PC-3 (cell line): Measurements from ENCODE around the gene RNF167.

Experiments
- EZH2 ChIP-seq: fragments of 300-600 bp; sonication (generic); IDR thresholded peaks from one replicate; pipeline ENCODE4 v1.6.1; 2017; ENCODE audit warnings: antibody characterized with exemption, mild to moderate bottlenecking, low read length; ENCODE audit not compliant: unreplicated experiment
- TF ChIP-seq, protein P1 (sequence below): fragments of 300-600 bp; sonication (generic); conservative IDR thresholded peaks from 2 replicates; pipeline ENCODE4 v1.5.1; 2017; ENCODE audit warnings: antibody characterized with exemption, low read depth, mild to moderate bottlenecking, low read length

DNA sequence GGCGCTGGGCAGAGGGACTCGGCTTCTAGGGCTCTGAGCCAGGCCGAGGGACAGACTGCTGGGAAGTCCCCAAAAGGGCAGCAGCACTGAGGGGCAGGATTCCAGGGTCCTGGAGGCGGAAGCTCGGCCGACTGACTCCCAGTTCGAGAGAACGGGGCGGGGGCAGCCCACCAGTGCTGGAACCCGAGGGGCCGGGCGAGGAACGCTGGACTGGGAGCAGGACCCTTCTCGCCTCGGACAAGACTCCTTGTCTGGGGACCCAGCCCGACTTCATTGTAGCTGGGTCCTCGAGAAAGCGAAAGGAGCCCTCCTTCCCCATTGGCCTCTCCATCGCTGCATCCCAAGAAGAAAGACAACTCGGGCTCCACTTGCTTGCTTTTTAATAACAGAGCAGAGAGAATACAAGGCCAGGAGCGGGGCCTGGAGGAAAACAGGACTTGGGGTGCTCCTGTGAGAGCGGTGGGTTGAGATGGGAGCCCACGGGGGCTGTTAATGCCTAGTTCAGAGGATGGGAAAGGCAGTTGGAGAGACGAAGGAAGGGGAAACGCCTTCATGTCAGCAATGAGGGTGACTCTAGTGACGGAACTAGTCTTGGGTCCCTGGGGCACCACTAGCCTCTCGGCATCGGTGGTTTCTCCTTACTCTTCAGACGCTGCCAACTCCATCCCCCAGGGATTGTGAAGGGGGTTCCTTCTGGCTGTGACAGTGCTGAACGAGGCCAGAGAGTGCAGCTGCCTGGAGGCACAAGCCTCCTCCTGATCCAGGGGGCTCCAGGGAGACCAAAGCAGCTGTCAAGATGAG lies 47.9 kb downstream of the RNF167 start:
- TF ChIP-seq, protein P1, sequence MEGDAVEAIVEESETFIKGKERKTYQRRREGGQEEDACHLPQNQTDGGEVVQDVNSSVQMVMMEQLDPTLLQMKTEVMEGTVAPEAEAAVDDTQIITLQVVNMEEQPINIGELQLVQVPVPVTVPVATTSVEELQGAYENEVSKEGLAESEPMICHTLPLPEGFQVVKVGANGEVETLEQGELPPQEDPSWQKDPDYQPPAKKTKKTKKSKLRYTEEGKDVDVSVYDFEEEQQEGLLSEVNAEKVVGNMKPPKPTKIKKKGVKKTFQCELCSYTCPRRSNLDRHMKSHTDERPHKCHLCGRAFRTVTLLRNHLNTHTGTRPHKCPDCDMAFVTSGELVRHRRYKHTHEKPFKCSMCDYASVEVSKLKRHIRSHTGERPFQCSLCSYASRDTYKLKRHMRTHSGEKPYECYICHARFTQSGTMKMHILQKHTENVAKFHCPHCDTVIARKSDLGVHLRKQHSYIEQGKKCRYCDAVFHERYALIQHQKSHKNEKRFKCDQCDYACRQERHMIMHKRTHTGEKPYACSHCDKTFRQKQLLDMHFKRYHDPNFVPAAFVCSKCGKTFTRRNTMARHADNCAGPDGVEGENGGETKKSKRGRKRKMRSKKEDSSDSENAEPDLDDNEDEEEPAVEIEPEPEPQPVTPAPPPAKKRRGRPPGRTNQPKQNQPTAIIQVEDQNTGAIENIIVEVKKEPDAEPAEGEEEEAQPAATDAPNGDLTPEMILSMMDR: no peak
- TF ChIP-seq EZH2: no peak
